Transverse colon (tissue), 4 donors: ENCODE measurements around the gene LILRB2. TPM values are rescaled to one million over a fixed set of nuclear protein-coding genes. Genes with fewer than 3 reads are reported as not detected.

Source experiments
- DNase-seq: peaks from one replicate; pipeline ENCODE4 v3.0.0-alpha.2; 2019
- H3K27ac ChIP-seq, 4 donors: fragments of 200-600 bp; sonication (generic); 2 replicates each; pipeline ENCODE4 v1.5.1; 2016 to 2018; ENCODE audit warnings: inconsistent platforms in 4 of 4
- H3K27me3 ChIP-seq: fragments of 200-600 bp; sonication (generic); 2 replicates; pipeline ENCODE4 v1.5.1; 2017; ENCODE audit warnings: inconsistent platforms
- H3K36me3 ChIP-seq, 4 donors: fragments of 200-600 bp; sonication (generic); 2 replicates each; pipeline ENCODE4 v1.5.1; 2017 to 2019; ENCODE audit warnings: inconsistent platforms in 4 of 4
- H3K4me1 ChIP-seq, 4 donors: fragments of 200-600 bp; sonication (generic); 2 replicates each; pipeline ENCODE4 v1.5.1; 2017 to 2020; ENCODE audit warnings: inconsistent platforms in 4 of 4
- H3K4me3 ChIP-seq, 4 donors: fragments of 200-600 bp; sonication (generic); 1 replicate in 1 of 4; 2 replicates in 3 of 4; pipeline versions ENCODE4 v1.5.1 to v1.6.1; 2017 to 2019; ENCODE audit warnings: inconsistent platforms in 4 of 4
- H3K9me3 ChIP-seq, 2 donors: fragments of 200-600 bp; sonication (generic); 2 replicates each; pipeline ENCODE4 v1.5.1; 2017 to 2019; ENCODE audit warnings: inconsistent platforms in 2 of 2
- CTCF ChIP-seq, 5 experiments: fragments of 200-600 bp in 3 of 5; fragments of 450-650 bp in 2 of 5; sonication (generic) in 3 of 5; IDR thresholded peaks; 1 replicate in 2 of 5; 2 replicates in 3 of 5; pipeline ENCODE4 v1.5.1; 2016 to 2017; ENCODE audit warnings: antibody characterized with exemption in 5 of 5, inconsistent platforms in 3 of 5, mild to moderate bottlenecking in 2 of 5, moderate library complexity in 1 of 5
- EP300 ChIP-seq: sonication (generic); formaldehyde crosslinking; IDR thresholded peaks from one replicate; pipeline ENCODE4 v1.6.1; 2017; ENCODE audit warnings: antibody characterized with exemption, low read depth
- POLR2A ChIP-seq: fragments of 450-650 bp; IDR thresholded peaks from one replicate; pipeline ENCODE4 v1.6.1; 2016; ENCODE audit warnings: antibody characterized with exemption, mild to moderate bottlenecking, moderate library complexity
- POLR2AphosphoS5 ChIP-seq, 3 donors: sonication (generic); formaldehyde crosslinking; IDR thresholded peaks; one replicate each; pipeline ENCODE4 v1.6.1; 2016; ENCODE audit warnings: antibody characterized with exemption in 3 of 3
- WGBS, 2 donors: methylation state at CpG; one replicate each; pipeline ENCODE4 v1.1.5; 2018; ENCODE audit warnings: low coverage in 1 of 2; 5-methylcytosine and 5-hydroxymethylcytosine counted together
- in situ Hi-C, 4 donors: fragments of 200-750 bp; cut with MboI; loops; one replicate each; pipeline versions ENCODE4 v1.15.0 to v1.15.1; 2017; ENCODE audit warnings: low sequenced_read_pairs in 3 of 4, low pct_ligation_motif_present in 1 of 4, low pct_unique_long_range_greater_than_20kb in 1 of 4
- intact Hi-C: fragments of 100-400 bp; cut with DNase I; formaldehyde crosslinking; loops from one replicate; pipeline ENCODE4 v1.15.1; 2023; ENCODE audit warnings: low total_unique reads
- total RNA-seq, 4 donors: library from RNA; depleted of rRNA; stranded (reverse); fragments of >200 nt; gene quantifications; one replicate each; pipeline ENCODE4 v1.1.0, GENCODE V29; 2016

The LILRB2 gene
- total RNA-seq, 4 donors from 2014 or later, result 1.6 to 3.4 (median 2.1) TPM

- WGBS, 2 donors, result 40 to 60% methylated on average over 1 to 12 of the region's 12 CpGs
- no peaks in the 10 kb centered on the region for H3K36me3 ChIP-seq
- no peak overlapping the region for H3K27ac ChIP-seq
- H3K4me1 ChIP-seq, result no peaks in the 10 kb centered on the region
- TF ChIP-seq POLR2AphosphoS5 (IDR thresholded peaks at IDR 0.05) (no peak), POLR2A (no peak), EP300 (no peak), CTCF (IDR thresholded peaks at IDR 0.05) (no peak)
- no peak for DNase-seq
- no peak overlapping the region for H3K4me3 ChIP-seq
- intact Hi-C loops, result no loop called here
- peaks cover 4% of the 10 kb centered on the region for H3K27me3 ChIP-seq
- no peaks in the 10 kb centered on the region for H3K9me3 ChIP-seq
- in situ Hi-C loops, result no loop called here
Measured at GRCh38 chr19:54309811-54310210, 28.9 kb upstream of the LILRB2 start.

GRCh38 chr19:54307389-54308020, 26.6 kb upstream of the LILRB2 start:
- Histone ChIP-seq H3K4me1 (no peaks in the 10 kb centered on the region), H3K9me3 (no peaks in the 10 kb centered on the region), H3K4me3 (no peak overlapping the region), H3K27me3 (peaks cover 4% of the 10 kb centered on the region), H3K36me3 (no peaks in the 10 kb centered on the region), H3K27ac (no peak overlapping the region)
- intact Hi-C loops, result no loop called here
- DNase-seq, result no peak
- 77 to 83% methylated on average over 4 to 5 of the region's 5 CpGs for WGBS, 2 donors
- in situ Hi-C loops, result no loop called here
- TF ChIP-seq POLR2A, result no peak

GRCh38 chr19:54305141-54305540, 24.2 kb upstream of the LILRB2 start:
- Histone ChIP-seq H3K27me3 (no peaks in the 10 kb centered on the region), H3K27ac (no peak overlapping the region), H3K9me3 (no peaks in the 10 kb centered on the region), H3K36me3 (no peaks in the 10 kb centered on the region), H3K4me1 (no peaks in the 10 kb centered on the region), H3K4me3 (no peak overlapping the region)
- no peak for TF ChIP-seq CTCF (IDR thresholded peaks at IDR 0.05)
- intact Hi-C loops (no loop called here), in situ Hi-C loops (no loop called here)
- no peak for DNase-seq
- WGBS, 2 donors, result 95 to 100% methylated on average over 1 of the region's 1 CpG

- H3K9me3 ChIP-seq, result no peaks in the 10 kb centered on the region
- no peaks in the 10 kb centered on the region for H3K4me1 ChIP-seq
- TF ChIP-seq POLR2AphosphoS5 (IDR thresholded peaks at IDR 0.05) (no peak), CTCF (IDR thresholded peaks at IDR 0.05) (no peak), EP300 (no peak), POLR2A (no peak)
- WGBS, 2 donors, result 38 to 63% methylated on average over 2 to 4 of the region's 4 CpGs
- DNase-seq, result no peak
- H3K27ac ChIP-seq, result no peak overlapping the region
- no peak overlapping the region for H3K4me3 ChIP-seq
- no peaks in the 10 kb centered on the region for H3K27me3 ChIP-seq
- no peaks in the 10 kb centered on the region for H3K36me3 ChIP-seq
- in situ Hi-C loops, result no loop called here
- intact Hi-C loops, result no loop called here
Measured at GRCh38 chr19:54302257-54302656, 21.3 kb upstream of the LILRB2 start.

- Histone ChIP-seq H3K27ac (no peak overlapping the region), H3K36me3 (no peaks in the 10 kb centered on the region), H3K4me3 (no peak overlapping the region), H3K9me3 (no peaks in the 10 kb centered on the region), H3K27me3 (no peaks in the 10 kb centered on the region), H3K4me1 (no peaks in the 10 kb centered on the region)
- WGBS, 2 donors, result 86% methylated on average over 5 of the region's 5 CpGs; no CpG with 5 or more reads in 1 of the 2 donors
- DNase-seq, result no peak
- in situ Hi-C loops (no loop called here), intact Hi-C loops (no loop called here)
- no peak for TF ChIP-seq EP300
- no peak for TF ChIP-seq POLR2AphosphoS5 (IDR thresholded peaks at IDR 0.05)
- TF ChIP-seq POLR2A, result no peak
- no peak for TF ChIP-seq CTCF (IDR thresholded peaks at IDR 0.05)
Measured at GRCh38 chr19:54299515-54299914, 18.6 kb upstream of the LILRB2 start.
